Measurements from ENCODE around the gene ENPP3.

DNA sequence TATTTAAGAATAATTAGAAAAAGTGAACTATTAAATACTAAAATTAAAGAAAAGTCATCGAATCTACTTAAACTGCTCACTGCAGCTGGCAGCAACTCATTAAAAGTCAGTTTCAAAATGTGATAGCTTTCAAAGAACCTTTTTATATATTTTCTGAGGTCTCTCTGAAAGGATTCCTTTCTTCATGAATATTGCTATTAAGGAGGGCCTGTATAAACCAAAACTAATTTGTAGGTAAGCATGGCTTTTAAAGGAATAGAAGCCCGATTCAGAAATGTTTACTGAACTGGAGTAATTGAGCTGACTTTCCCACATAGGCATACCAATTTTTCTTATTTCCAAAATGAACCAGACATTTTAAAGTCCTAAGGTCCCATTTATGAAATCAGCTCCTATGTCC, 129.5 kb downstream of the ENPP3 start:
- TF ChIP-seq, protein P1, sequence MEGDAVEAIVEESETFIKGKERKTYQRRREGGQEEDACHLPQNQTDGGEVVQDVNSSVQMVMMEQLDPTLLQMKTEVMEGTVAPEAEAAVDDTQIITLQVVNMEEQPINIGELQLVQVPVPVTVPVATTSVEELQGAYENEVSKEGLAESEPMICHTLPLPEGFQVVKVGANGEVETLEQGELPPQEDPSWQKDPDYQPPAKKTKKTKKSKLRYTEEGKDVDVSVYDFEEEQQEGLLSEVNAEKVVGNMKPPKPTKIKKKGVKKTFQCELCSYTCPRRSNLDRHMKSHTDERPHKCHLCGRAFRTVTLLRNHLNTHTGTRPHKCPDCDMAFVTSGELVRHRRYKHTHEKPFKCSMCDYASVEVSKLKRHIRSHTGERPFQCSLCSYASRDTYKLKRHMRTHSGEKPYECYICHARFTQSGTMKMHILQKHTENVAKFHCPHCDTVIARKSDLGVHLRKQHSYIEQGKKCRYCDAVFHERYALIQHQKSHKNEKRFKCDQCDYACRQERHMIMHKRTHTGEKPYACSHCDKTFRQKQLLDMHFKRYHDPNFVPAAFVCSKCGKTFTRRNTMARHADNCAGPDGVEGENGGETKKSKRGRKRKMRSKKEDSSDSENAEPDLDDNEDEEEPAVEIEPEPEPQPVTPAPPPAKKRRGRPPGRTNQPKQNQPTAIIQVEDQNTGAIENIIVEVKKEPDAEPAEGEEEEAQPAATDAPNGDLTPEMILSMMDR (IDR thresholded peaks at IDR 0.05), result no peak
- no peak for TF ChIP-seq POLR2AphosphoS5 (IDR thresholded peaks at IDR 0.05)

All from sigmoid colon (tissue), 4 donors.